Measurements from ENCODE around the gene CIITA.
"Not testable (repeated sequence)": the region's sequence is repeated elsewhere in the genome, so short reads cannot be mapped to it uniquely, and the experiment has no call there.

Gene CIITA

GRCh38 chr16:10876799-10877341 lies at the start of gene CIITA:
TSS of gene CIITA (plus strand) at chr16:10877202. CDS start at chr16:10877331, 129 bp downstream.
- DNase-seq (ENCODE audit: low read depth in 3 of 3, low spot score in 1 of 3), result no peak

GRCh38 chr16:10827691-10828341 lies 49.2 kb upstream of the CIITA start:
- DNase-seq (ENCODE audit: low read depth in 3 of 3, low spot score in 1 of 3), result no peak

- no peak for DNase-seq (ENCODE audit: low read depth in 3 of 3, low spot score in 1 of 3)
Measured at GRCh38 chr16:10828851-10829366, 48.1 kb upstream of the CIITA start.

GRCh38 chr16:10829390-10830098 lies 47.5 kb upstream of the CIITA start:
- DNase-seq (ENCODE audit: low read depth in 3 of 3, low spot score in 1 of 3), result not testable (repeated sequence)

GRCh38 chr16:10830240-10830639 lies 46.8 kb upstream of the CIITA start:
- DNase-seq (ENCODE audit: low read depth in 3 of 3, low spot score in 1 of 3), result not testable (repeated sequence)

- DNase-seq (ENCODE audit: low read depth in 3 of 3, low spot score in 1 of 3), result no peak
Measured at GRCh38 chr16:10831894-10832886, 44.8 kb upstream of the CIITA start.

- DNase-seq (ENCODE audit: low read depth in 3 of 3, low spot score in 1 of 3), result no peak
Measured at GRCh38 chr16:10833271-10833670, 43.7 kb upstream of the CIITA start.

- no peak for DNase-seq (ENCODE audit: low read depth in 3 of 3, low spot score in 1 of 3)
Measured at GRCh38 chr16:10834130-10834529, 42.9 kb upstream of the CIITA start.

- DNase-seq (ENCODE audit: low read depth in 3 of 3, low spot score in 1 of 3), result no peak
Measured at GRCh38 chr16:10834766-10835165, 42.2 kb upstream of the CIITA start.

GRCh38 chr16:10835281-10835931 lies 41.6 kb upstream of the CIITA start:
- DNase-seq (ENCODE audit: low read depth in 3 of 3, low spot score in 1 of 3), result no peak

GRCh38 chr16:10836174-10836853 lies 40.7 kb upstream of the CIITA start:
- DNase-seq (ENCODE audit: low read depth in 3 of 3, low spot score in 1 of 3), result no peak

GRCh38 chr16:10838621-10839278 lies 38.3 kb upstream of the CIITA start:
- DNase-seq (ENCODE audit: low read depth in 3 of 3, low spot score in 1 of 3), result no peak

GRCh38 chr16:10839279-10839666 lies 37.7 kb upstream of the CIITA start:
- DNase-seq (ENCODE audit: low read depth in 3 of 3, low spot score in 1 of 3), result no peak

GRCh38 chr16:10840703-10841102 lies 36.3 kb upstream of the CIITA start:
- DNase-seq (ENCODE audit: low read depth in 3 of 3, low spot score in 1 of 3), result no peak

GRCh38 chr16:10846213-10846998 lies 30.6 kb upstream of the CIITA start:
- no peak for DNase-seq (ENCODE audit: low read depth in 3 of 3, low spot score in 1 of 3)

- no peak for DNase-seq (ENCODE audit: low read depth in 3 of 3, low spot score in 1 of 3)
Measured at GRCh38 chr16:10847176-10847575, 29.8 kb upstream of the CIITA start.

- DNase-seq (ENCODE audit: low read depth in 3 of 3, low spot score in 1 of 3), result no peak
Measured at GRCh38 chr16:10849736-10850477, 27.1 kb upstream of the CIITA start.

- DNase-seq (ENCODE audit: low read depth in 3 of 3, low spot score in 1 of 3), result no peak
Measured at GRCh38 chr16:10850478-10850850, 26.5 kb upstream of the CIITA start.
